ENCODE data around the gene DIPK1B.

- TF ChIP-seq USF1 (IDR thresholded peaks at IDR 0.05; ENCODE audit: borderline replicate concordance, extremely low read length, insufficient read depth, low read depth, low read length) (no peak), USF2 (IDR thresholded peaks at IDR 0.05; ENCODE audit: borderline replicate concordance, low read depth, low read length) (no peak), NFYA (IDR thresholded peaks at IDR 0.05; ENCODE audit: borderline replicate concordance, low read depth, low read length) (no peak), CTCF (IDR thresholded peaks at IDR 0.05 in 2 of 3, conservative IDR thresholded peaks at IDR 0.05 in 1 of 3; ENCODE audit: control insufficient read depth in 2 of 3, extremely low read depth in 1 of 3, insufficient read depth in 1 of 3, low read depth in 3 of 3, low read length in 3 of 3) (no peak), ZNF217 (IDR thresholded peaks at IDR 0.05) (no peak), BCL11A (IDR thresholded peaks at IDR 0.05; ENCODE audit: low read depth, low read length) (no peak), SUZ12 (IDR thresholded peaks at IDR 0.05; ENCODE audit: unreplicated experiment) (no peak), NFXL1 (IDR thresholded peaks at IDR 0.05; ENCODE audit: borderline replicate concordance) (no peak), POLR2AphosphoS5 (IDR thresholded peaks at IDR 0.05; ENCODE audit: low read length) (no peak), ATF2 (IDR thresholded peaks at IDR 0.05; ENCODE audit: low read length) (no peak), FOXM1 (IDR thresholded peaks at IDR 0.05; ENCODE audit: low read depth, low read length) (no peak), BHLHE40 (IDR thresholded peaks at IDR 0.05; ENCODE audit: borderline replicate concordance in 1 of 2, low read depth in 2 of 2, low read length in 1 of 2) (no peak), CEBPB (IDR thresholded peaks at IDR 0.05; ENCODE audit: borderline replicate concordance in 1 of 2, low read depth in 2 of 2, low read length in 2 of 2) (no peak), TCF12 (IDR thresholded peaks at IDR 0.05; ENCODE audit: low read depth, low read length) (no peak)
Observed at GRCh38 chr9:136714893-136715274, 2.5 kb downstream of the DIPK1B start.

Data from GM12878 (cell line).